ENCODE data around the gene CEP164. TPM values are rescaled to one million over a fixed set of nuclear protein-coding genes. Genes with fewer than 3 reads are reported as not detected.

Gene CEP164
- total RNA-seq, 4 donors from 2014 or later, result 23.1 to 56.5 (median 29.0) TPM

DNA sequence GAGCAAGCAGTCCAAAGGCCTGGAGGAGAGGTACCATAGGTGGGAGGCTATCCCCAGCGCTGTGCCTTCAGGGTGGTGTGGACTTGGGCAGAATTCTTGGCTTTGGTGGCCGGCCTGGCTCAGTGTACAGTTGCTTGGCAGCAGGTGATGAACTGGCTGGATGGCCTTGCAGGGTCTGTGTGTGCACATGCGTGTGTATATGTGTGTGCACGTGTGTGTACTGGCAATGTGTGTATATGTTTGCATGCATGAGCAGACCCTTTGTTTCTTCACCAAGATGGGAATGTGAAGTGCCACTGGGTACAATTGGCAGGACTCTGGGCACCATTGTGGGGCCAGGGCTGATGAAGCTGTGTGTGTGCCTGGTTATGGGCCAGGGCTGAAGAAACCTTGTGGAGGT is 53.0 kb downstream of the CEP164 start:
- Histone ChIP-seq H3K27me3 (no peaks in the 10 kb centered on the region), H3K27ac (no peak overlapping the region), H3K4me1 (no peaks in the 10 kb centered on the region), H3K4me3 (replicated peaks in 1 of 3) (no peak overlapping the region), H3K9me3 (no peaks in the 10 kb centered on the region), H3K36me3 (peaks cover 14 to 31% of the 10 kb centered on the region in 2 donors)
- intact Hi-C loops (cut with DNase I), result no loop called here
- WGBS, 2 donors, result 97 to 98% methylated on average over 4 of the region's 4 CpGs
- no peak for DNase-seq
- TF ChIP-seq POLR2A (IDR thresholded peaks at IDR 0.05), result no peak
- TF ChIP-seq, protein P1, sequence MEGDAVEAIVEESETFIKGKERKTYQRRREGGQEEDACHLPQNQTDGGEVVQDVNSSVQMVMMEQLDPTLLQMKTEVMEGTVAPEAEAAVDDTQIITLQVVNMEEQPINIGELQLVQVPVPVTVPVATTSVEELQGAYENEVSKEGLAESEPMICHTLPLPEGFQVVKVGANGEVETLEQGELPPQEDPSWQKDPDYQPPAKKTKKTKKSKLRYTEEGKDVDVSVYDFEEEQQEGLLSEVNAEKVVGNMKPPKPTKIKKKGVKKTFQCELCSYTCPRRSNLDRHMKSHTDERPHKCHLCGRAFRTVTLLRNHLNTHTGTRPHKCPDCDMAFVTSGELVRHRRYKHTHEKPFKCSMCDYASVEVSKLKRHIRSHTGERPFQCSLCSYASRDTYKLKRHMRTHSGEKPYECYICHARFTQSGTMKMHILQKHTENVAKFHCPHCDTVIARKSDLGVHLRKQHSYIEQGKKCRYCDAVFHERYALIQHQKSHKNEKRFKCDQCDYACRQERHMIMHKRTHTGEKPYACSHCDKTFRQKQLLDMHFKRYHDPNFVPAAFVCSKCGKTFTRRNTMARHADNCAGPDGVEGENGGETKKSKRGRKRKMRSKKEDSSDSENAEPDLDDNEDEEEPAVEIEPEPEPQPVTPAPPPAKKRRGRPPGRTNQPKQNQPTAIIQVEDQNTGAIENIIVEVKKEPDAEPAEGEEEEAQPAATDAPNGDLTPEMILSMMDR (IDR thresholded peaks at IDR 0.05), result no peak

DNA sequence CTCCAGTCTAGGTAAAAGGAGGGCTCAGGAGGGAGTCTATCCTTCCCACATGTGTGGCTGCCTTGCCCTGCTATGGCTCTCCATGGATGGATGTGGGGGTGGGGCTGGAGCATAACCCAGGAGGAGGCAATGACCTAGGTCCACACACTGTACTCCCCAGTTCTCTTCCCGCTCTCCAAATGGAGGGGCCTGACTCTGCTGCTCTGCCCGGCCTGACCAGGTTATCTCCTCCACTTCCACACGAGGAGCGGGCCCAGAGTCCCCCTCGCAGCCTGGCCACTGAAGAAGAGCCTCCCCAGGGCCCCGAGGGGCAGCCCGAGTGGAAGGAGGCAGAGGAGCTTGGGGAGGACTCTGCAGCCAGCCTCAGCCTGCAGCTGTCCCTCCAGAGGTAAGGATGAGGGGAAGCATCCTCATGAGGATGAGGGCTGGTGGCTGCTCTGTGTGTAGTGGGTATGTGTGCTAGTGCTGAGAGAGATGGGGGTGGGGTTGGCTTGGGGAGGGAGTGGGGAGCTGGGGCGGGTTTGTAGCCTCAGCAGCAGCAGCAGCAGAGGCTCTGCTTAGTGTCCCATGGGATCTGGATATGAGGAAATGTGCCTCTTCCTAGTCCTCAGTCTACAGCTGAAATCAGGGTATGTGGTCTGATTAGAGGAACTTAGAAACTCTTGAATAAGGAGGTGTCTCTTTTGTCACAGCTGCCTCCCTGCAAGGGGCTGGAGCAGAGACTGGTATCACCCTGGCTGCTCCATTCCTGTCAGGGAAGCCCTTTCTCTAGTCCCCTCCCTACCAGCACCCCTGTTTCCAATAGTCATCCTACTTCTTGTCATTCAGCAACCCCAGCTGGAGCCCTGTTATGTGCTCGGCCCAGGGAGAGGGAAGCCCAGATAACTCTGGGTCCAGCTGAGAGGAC is 54.1 kb downstream of the CEP164 start:
- H3K4me3 ChIP-seq (replicated peaks in 1 of 3), result no peak overlapping the region
- DNase-seq, result no peak
- H3K36me3 ChIP-seq, result peaks cover 15 to 31% of the 10 kb centered on the region in 2 donors
- H3K27me3 ChIP-seq, result no peaks in the 10 kb centered on the region
- 91 to 93% methylated on average over 9 of the region's 9 CpGs for WGBS, 2 donors
- no peak overlapping the region for H3K27ac ChIP-seq
- intact Hi-C loops (cut with DNase I), result no loop called here
- H3K4me1 ChIP-seq, result no peaks in the 10 kb centered on the region
- H3K9me3 ChIP-seq, result no peaks in the 10 kb centered on the region
- TF ChIP-seq, protein P1 (IDR thresholded peaks at IDR 0.05), result no peak
- no peak for TF ChIP-seq POLR2A (IDR thresholded peaks at IDR 0.05)

DNA sequence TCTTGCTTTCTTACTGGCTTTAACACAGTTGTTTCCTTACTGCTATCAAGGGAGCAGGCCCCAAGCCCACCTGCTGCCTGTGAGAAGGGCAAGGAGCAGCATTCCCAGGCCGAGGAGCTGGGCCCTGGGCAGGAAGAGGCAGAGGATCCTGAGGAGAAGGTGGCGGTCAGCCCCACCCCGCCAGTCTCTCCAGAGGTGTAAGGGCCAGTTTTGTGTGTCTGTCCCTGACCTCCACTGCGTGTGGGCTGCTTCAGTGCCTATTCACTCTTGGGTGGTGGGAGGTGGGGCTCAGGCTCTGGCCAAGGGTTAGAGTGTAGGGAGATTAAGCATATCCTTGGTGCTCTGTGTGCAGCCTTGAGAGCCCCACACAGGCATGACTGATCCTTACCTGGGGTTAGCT is 55.1 kb downstream of the CEP164 start:
- 96 to 97% methylated on average over 3 of the region's 4 CpGs for WGBS, 2 donors
- H3K36me3 ChIP-seq, result peaks cover 25 to 37% of the 10 kb centered on the region in 2 donors
- TF ChIP-seq, protein P1 (IDR thresholded peaks at IDR 0.05), result no peak
- TF ChIP-seq POLR2A (IDR thresholded peaks at IDR 0.05), result no peak
- no peak overlapping the region for H3K4me3 ChIP-seq (replicated peaks in 1 of 3)
- H3K4me1 ChIP-seq, result no peaks in the 10 kb centered on the region
- intact Hi-C loops (cut with DNase I), result no loop called here
- H3K27ac ChIP-seq, result no peak overlapping the region
- DNase-seq, result no peak
- no peaks in the 10 kb centered on the region for H3K9me3 ChIP-seq
- no peaks in the 10 kb centered on the region for H3K27me3 ChIP-seq

DNA sequence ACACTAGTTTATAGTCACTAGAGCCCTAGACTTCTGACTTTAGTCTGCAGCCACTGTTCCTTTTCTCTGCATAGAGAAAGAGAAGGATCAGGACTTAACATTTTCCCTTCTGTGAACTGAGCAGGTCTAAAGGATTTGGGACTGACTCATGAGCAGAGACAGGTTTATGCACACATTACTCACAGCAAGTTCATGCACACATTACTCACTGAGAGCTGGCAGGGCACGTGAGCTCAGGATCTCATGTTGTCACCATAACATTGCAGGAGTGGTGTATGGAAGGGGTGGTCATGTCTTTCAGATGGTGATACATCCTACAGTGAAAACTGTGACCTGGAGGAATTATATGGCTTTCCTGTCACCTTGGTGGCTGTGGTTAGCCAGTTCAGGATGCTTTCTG is 56.4 kb downstream of the CEP164 start:
- Histone ChIP-seq H3K9me3 (no peaks in the 10 kb centered on the region), H3K4me1 (no peaks in the 10 kb centered on the region), H3K27me3 (no peaks in the 10 kb centered on the region), H3K27ac (no peak overlapping the region), H3K36me3 (peaks cover 28 to 37% of the 10 kb centered on the region in 2 donors), H3K4me3 (replicated peaks in 1 of 3) (no peak overlapping the region)
- no peak for TF ChIP-seq POLR2A (IDR thresholded peaks at IDR 0.05)
- TF ChIP-seq, protein P1 (IDR thresholded peaks at IDR 0.05), result no peak
- intact Hi-C loops (cut with DNase I), result no loop called here
- DNase-seq, result no peak
- WGBS, 2 donors, result 93 to 100% methylated on average over 1 of the region's 1 CpG

DNA sequence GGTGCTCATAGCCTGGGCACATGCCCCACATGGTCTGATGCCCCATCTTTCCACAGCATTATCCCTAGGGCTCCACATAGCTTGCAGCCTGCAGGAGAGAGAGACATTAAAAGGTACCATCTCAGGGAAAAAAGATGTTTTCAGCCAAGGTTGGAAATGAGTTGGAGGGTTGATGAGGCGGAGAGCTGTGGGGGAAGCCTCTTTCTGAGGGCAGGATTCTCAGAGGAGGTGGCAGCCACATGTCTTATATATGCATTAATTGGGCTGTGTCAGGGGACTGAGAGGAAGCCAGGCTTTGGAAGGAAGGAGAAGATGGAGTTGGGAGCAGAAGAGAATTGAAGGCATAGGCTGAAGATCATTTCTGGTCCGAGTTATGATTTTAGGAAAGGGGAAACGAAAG is 57.8 kb downstream of the CEP164 start:
- 95 to 98% methylated on average over 3 of the region's 3 CpGs for WGBS, 2 donors

More for the DNA sequence above, 57.8 kb downstream of the CEP164 start:
- Histone ChIP-seq H3K4me3 (replicated peaks in 1 of 3) (no peak overlapping the region), H3K9me3 (no peaks in the 10 kb centered on the region), H3K4me1 (no peaks in the 10 kb centered on the region), H3K27ac (no peak overlapping the region), H3K27me3 (no peaks in the 10 kb centered on the region), H3K36me3 (peaks cover 27 to 36% of the 10 kb centered on the region in 2 donors)
- DNase-seq, result no peak
- intact Hi-C loops (cut with DNase I), result no loop called here
- no peak for TF ChIP-seq POLR2A (IDR thresholded peaks at IDR 0.05)
- TF ChIP-seq, protein P1 (IDR thresholded peaks at IDR 0.05), result no peak

Data from thyroid gland (tissue), 4 donors.